Heart left ventricle (tissue), 13 donors: ENCODE results near the gene IL17RA.

Experiments
- POLR2A ChIP-seq, 2 donors: fragments of 450-650 bp; IDR thresholded peaks; one replicate each; pipeline ENCODE4 v1.6.1; 2017; ENCODE audit warnings: antibody characterized with exemption in 2 of 2, mild to moderate bottlenecking in 2 of 2, moderate library complexity in 2 of 2
- TF ChIP-seq, protein P1 (sequence below), 12 donors: fragments of 200-600 bp; sonication (generic) in 4 of 12; IDR thresholded peaks; one replicate each; pipeline versions ENCODE4 v1.5.0 to v1.8.0; 2018 to 2022; ENCODE audit warnings: antibody characterized with exemption in 12 of 12, mild to moderate bottlenecking in 5 of 12
- donor health status: ischemic (EF 13 %, LVEDD 7.1; RV severe dilation, severe dysfunction).
- donor health status: DM: no; HTN: yes; CAD: no.
- donor health status: DM: no; HTN: no; CAD: no.
- donor health status: ischemic (EF 25% LVEDD 6.9; RV normal size, moderate dysfunction).
- donor health status: ischemic (EF 25% LVEDD 5.7; RV mildly dilated, moderate dysfunction).
- donor health status: ischemic (EF 35%, LVEDD 5.7; RV mildly dilated, moderate dysfunction).
- donor health status: nonischemic (EF 11% LVEDD 7.7; RV severe dilation, severe dysfunction).
- donor health status: DM: yes; HTN: yes; CAD: no.
- donor health status: PGD.
- donor health status: ischemic (EF 29% LVEDD 5.4; RV normal size, mild dysfunction).
- donor health status: nonischemic (EF 23%, LVEDD 6.1; RV moderate dilation, normal function).

- TF ChIP-seq, protein P1, sequence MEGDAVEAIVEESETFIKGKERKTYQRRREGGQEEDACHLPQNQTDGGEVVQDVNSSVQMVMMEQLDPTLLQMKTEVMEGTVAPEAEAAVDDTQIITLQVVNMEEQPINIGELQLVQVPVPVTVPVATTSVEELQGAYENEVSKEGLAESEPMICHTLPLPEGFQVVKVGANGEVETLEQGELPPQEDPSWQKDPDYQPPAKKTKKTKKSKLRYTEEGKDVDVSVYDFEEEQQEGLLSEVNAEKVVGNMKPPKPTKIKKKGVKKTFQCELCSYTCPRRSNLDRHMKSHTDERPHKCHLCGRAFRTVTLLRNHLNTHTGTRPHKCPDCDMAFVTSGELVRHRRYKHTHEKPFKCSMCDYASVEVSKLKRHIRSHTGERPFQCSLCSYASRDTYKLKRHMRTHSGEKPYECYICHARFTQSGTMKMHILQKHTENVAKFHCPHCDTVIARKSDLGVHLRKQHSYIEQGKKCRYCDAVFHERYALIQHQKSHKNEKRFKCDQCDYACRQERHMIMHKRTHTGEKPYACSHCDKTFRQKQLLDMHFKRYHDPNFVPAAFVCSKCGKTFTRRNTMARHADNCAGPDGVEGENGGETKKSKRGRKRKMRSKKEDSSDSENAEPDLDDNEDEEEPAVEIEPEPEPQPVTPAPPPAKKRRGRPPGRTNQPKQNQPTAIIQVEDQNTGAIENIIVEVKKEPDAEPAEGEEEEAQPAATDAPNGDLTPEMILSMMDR (IDR thresholded peaks at IDR 0.05), result no peak
- TF ChIP-seq POLR2A (IDR thresholded peaks at IDR 0.05), result no peak
Measured at GRCh38 chr22:17077255-17077654, 7.5 kb upstream of the IL17RA start.
